ENCODE results near the gene ITPRID2. TPM values are rescaled to one million over a fixed set of nuclear protein-coding genes. Genes with fewer than 3 reads are reported as not detected.

Gene ITPRID2
- total RNA-seq, 4 donors from 2014 or later = 80.3 to 162 (median 97.6) TPM

DNA sequence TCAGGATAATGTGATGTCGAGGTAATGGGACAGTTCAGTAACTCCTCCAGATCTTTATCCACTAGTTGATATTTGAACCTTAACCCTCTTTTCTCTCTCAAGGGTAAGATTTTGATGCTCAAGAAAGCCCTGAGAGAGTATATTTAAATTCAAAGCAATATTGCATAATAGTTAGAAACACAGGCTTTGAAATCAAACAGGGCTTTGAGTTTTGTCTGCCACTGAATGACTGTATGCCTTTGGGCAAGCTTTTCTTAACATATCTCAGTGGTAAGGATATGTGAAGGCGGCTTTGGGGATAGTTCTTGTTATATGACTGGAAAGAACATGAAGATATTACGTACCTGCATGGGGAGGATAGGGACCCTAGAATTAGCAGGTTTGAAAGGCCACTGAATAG is 11.1 kb downstream of the ITPRID2 start:
- TF ChIP-seq, protein P1, sequence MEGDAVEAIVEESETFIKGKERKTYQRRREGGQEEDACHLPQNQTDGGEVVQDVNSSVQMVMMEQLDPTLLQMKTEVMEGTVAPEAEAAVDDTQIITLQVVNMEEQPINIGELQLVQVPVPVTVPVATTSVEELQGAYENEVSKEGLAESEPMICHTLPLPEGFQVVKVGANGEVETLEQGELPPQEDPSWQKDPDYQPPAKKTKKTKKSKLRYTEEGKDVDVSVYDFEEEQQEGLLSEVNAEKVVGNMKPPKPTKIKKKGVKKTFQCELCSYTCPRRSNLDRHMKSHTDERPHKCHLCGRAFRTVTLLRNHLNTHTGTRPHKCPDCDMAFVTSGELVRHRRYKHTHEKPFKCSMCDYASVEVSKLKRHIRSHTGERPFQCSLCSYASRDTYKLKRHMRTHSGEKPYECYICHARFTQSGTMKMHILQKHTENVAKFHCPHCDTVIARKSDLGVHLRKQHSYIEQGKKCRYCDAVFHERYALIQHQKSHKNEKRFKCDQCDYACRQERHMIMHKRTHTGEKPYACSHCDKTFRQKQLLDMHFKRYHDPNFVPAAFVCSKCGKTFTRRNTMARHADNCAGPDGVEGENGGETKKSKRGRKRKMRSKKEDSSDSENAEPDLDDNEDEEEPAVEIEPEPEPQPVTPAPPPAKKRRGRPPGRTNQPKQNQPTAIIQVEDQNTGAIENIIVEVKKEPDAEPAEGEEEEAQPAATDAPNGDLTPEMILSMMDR (IDR thresholded peaks at IDR 0.05; ENCODE audit: low read depth) = no peak

DNA sequence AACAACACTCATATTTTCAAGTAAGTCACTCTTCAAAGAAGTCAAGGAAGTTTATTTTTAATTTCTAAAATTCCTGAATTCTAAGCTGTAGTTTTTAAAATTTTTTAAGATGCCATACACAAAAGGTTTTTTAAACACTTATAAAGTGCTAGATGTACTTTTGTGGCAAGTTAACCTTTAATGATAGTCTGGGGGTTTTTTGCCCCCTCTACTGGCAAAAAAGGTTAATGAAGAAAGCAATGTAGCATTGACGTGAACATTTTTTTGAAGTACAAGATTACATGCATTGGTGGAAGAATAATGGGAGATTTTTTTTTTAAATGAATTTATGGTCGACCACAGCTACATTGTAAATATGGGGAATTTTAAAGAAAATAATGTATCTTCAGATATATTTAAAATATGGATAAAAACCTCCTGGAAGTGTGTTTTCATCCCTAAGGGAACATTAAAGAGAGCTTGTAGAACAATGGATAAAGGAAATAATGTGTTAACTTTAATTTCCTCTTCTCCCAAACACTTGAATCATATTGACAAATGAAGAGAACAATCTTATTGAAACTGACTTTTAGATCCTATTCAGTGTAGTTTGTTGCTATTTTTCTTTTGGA is 12.6 kb downstream of the ITPRID2 start:
- TF ChIP-seq, protein P1 (IDR thresholded peaks at IDR 0.05; ENCODE audit: low read depth) = no peak

DNA sequence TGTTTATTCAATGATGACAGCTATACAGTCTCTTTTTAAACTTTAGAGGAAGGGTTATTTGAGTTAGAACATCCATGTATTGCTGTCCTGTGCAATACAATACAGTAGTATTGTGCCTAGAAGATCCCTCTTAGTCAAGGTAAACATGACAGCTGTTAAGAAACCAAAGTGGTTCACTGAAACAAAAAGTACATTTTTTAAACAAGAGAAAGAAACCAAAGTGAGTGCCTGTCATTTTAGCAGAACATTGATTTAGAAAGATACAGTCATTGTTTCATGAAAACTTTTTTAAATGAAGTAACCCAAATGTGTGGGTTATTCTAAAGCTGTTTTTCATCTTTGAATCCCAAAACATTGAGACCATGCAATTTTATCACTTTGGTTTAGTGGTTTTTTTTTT is 15.5 kb downstream of the ITPRID2 start:
- TF ChIP-seq, protein P1 (IDR thresholded peaks at IDR 0.05; ENCODE audit: low read depth) = no peak

DNA sequence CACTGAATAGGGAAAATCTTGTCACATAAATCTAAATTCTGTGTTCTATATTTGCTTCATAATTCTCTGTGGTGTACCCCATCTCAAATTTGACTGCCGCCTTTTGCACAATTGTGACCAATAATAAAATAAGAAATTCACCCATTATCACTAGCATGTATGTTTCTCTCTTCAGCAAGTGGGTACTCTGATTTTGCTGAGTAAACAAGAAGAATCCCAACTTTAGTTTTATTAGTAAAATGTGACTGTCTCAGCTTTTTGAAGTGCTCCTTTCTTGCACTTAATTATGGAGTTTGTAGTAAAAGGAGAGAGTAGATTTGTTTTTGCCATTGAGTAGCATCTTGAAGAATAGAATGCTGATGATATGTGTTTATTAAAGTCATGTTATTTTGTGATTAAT is 16.1 kb downstream of the ITPRID2 start:
- TF ChIP-seq, protein P1 (IDR thresholded peaks at IDR 0.05; ENCODE audit: low read depth) = no peak

DNA sequence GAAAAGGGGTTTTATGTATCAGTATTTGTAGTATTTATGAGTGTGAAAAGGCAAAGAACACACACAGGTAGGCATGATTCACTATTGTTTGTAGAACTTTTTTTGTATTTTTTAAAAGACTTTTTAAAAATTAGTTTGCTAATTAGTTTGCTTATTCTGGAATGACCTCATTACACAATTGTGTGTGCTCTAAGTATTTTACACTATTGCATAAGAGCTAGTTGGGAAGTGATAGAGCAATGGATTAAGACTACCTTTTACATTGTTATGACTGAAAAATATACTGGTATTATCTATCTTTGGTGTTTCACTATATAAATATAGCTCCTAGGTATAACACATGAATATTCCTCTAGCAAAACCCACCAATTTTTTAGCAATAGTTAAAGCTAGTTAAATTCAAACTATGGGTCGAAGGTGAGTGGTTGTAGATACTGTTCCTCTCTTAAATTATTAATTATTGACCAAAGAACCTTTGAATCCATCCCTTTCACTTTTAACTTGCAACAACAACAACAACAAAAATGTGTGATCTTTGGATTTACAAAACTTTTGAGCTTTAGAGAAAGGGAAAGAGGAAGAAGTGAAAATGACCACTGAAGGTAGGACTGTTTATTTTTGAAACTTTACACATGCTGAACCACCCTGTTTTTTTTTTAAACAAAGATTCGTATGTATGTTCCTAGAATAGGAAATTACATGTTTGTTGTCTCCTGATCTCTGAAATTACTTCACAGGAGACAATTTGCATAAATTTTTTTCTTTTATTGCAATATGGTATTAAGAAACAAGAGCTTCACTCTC is 18.7 kb downstream of the ITPRID2 start:
- TF ChIP-seq, protein P1 (IDR thresholded peaks at IDR 0.05; ENCODE audit: low read depth) = no peak

DNA sequence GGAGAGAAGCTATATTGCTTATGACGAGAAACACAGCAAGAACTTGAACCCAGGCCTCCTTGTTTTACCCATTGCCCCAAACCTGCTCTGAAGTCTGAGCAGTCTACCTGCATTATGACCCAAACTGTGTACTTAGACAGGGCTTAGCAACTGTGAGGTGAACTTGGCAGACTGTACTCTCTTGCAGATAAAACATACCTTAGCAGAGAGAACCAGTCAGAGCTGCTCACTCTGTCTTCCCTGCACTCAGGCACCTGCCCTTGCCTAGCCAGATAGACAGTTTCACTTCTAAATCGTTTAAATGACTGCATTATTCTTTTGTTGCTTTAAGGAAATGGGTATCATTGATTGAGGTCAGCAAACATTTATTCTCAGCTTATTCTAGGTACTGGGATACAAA is 20.3 kb downstream of the ITPRID2 start:
- TF ChIP-seq, protein P1 (IDR thresholded peaks at IDR 0.05; ENCODE audit: low read depth) = no peak

DNA sequence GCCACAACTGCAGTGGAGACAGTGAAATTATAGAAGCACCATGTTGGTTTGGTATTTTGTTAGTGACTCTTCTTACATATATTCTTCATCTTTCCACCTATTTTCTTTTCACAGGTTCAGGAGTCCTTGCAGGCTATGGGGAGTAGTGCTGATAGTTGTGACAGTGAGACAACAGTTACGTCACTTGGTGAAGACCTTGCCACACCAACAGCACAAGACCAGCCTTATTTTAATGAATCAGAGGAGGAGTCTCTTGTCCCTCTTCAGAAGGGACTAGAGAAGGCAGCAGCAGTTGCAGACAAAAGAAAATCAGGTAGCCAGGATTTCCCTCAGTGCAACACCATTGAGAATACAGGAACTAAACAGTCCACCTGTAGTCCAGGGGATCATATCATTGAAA is 23.6 kb downstream of the ITPRID2 start:
- TF ChIP-seq, protein P1 (IDR thresholded peaks at IDR 0.05; ENCODE audit: low read depth) = no peak
